ENCODE data around the gene LRIG1. TPM values are rescaled to one million over a fixed set of nuclear protein-coding genes. Genes with fewer than 3 reads are reported as not detected.

Gene LRIG1, protein sequence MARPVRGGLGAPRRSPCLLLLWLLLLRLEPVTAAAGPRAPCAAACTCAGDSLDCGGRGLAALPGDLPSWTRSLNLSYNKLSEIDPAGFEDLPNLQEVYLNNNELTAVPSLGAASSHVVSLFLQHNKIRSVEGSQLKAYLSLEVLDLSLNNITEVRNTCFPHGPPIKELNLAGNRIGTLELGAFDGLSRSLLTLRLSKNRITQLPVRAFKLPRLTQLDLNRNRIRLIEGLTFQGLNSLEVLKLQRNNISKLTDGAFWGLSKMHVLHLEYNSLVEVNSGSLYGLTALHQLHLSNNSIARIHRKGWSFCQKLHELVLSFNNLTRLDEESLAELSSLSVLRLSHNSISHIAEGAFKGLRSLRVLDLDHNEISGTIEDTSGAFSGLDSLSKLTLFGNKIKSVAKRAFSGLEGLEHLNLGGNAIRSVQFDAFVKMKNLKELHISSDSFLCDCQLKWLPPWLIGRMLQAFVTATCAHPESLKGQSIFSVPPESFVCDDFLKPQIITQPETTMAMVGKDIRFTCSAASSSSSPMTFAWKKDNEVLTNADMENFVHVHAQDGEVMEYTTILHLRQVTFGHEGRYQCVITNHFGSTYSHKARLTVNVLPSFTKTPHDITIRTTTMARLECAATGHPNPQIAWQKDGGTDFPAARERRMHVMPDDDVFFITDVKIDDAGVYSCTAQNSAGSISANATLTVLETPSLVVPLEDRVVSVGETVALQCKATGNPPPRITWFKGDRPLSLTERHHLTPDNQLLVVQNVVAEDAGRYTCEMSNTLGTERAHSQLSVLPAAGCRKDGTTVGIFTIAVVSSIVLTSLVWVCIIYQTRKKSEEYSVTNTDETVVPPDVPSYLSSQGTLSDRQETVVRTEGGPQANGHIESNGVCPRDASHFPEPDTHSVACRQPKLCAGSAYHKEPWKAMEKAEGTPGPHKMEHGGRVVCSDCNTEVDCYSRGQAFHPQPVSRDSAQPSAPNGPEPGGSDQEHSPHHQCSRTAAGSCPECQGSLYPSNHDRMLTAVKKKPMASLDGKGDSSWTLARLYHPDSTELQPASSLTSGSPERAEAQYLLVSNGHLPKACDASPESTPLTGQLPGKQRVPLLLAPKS
- total RNA-seq, result 56.5 and 64.1 TPM in 2 replicates

DNA sequence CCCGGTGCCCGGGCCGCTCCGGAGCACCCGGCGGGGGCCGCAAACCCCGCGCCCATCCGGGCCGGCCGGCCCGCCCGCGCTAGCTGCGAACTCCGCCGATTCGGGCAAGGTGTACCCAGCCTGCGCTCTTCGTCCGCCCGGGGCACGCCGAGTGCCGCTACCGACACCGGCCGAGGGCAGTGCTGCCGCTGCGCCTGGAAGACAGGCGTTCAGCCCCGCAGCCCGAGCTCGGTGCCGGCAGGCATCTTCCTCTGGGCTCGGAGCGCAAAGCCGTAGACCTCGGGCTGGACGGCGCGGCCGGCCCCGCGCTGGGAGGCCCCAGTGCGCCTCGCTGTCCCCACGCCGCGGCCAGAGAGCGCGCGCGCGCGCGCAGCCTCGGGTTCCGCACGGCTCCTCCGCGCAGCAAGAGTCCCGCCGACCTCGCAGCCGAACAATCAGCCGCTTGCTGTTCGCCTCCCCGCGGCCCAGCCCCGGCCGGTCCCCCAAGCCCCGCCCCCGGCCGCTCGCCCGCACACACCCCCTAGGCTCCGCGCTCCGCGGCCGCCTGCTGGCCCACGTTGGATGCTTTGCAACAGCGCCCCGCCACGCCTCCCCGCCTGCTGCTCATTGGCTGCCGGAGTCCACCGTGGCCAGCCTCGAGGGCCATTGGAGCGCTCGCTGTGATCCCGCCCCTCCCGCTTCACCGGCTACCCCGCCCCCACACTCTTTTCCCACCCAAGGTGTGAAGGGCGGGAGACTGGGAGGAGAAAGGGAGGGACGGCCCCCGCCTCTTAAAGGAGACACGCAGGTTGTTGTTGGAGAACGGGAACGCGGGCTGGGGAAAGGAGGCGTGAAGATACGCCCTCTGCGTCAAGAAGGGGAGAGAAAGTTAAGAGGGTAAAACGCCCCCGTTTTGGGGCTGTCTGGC lies at the start of gene LRIG1:
LRIG1 (minus strand) TSS at position 447 of the 907 bp plus-strand sequence. CDS start 615 bp downstream, outside the sequence.
- intact Hi-C loops (cut with micrococcal nuclease), result loop anchor here (1.0 to 5.0 kb wide), 10 partner anchors 20 to 1156 kb away; partner anchors contain the start of gene KBTBD8

DNA sequence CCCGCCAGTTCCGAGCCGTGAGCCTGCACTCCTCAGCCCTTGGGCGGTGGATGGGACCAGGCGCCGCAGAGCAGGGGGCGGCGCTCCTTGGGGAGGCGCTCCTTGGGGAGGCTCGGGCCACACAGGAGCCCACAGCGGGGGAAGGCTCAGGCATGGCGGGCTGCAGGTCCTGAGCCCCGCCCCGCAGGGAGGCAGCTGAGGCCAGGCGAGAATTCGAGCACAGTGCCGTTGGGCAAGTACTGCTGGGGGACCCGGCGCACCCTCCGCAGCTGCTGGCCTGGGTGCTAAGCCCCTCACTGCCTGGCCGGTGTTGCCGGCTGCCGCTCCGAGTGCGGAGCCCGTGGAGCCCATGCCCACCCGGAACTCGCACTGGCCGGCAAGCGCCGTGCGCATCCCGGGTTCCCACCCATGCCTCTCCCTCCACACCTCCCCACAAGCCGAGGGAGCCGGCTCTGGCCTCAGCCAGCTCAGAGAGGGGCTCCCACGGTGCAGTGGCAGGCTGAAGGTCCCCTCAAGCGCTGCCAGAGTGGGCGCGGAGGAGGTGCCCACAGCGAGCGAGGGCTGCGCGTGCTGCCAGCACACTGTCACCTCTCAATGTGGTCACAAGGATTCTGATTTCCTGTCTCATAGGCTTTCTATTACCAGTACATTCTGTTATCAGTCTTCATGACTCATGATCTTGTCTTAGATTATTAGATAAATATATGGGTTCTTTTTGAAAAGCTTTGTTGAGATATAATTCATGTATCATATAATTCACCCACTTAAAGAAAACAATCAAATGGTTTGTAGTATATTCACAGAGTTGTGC lies 44.0 kb upstream of the LRIG1 start:
- intact Hi-C loops (cut with micrococcal nuclease), result no loop called here

DNA sequence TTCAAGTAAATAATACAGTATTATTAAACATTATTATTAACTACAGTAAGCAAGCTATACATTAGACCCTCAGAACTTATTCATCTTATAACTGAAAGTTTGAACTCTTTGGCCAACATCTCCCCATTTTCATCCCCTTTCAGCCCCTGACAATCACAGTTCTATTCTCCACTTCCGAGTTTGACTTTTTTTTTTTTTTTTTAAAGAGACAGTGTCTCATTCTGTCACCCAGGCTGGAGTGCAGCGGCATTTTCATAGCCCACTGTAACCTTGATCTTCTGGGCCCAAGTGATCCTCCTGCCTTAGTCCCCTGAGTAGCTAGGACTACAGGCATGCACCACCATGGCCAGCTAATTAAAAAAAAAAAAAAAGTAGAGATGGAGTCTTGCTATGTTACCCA lies 41.3 kb upstream of the LRIG1 start:
- intact Hi-C loops (cut with micrococcal nuclease), result no loop called here

DNA sequence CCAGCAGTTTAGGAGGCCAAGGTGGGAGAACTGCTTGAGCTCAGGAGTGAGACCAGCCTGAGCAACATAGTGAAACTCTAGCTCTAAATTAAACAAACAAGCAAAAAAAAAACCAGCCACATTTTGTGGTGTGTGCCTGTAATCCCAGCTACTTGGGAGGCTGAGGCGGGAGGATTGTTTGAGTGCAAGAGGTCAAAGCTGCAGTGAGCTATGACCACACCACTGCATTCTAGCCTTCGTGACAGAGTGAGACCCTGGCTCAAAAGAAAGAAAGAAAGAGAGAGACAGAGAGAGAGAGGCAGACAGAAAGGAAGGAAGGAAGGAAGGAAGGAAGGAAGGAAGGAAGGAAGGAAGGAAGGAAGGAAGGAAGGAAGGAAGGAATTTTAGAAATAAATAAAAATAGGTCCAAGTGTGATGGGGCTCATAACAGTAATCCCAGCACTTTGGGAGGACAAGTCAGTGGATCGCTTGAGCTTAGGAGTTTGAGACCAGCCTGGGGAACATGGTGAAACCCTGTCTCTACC lies 38.7 kb upstream of the LRIG1 start:
- intact Hi-C loops (cut with micrococcal nuclease), result loop anchor here (10.0 kb wide), 1 partner anchor 1525 kb away; no protein-coding TSS in a partner anchor

DNA sequence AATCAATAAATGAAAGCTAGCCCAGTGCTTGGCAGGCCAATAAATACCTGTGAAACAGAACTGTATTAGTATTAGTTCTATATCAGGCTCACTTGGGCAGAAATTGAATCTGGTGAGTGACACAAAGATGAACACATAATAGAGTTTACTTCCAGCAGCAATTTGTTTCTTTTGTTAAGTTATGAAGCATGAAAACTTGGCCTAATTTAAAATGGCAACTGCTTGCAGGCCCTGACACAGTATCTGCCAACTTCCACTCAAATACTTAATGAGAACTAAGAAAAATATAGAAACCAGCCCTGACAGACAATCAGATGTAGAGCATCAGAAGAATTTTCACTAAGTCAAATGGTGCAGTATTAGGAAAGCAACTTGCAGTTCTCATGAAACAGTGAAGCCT lies 37.6 kb upstream of the LRIG1 start:
- intact Hi-C loops (cut with micrococcal nuclease), result loop anchor here (10.0 kb wide), 1 partner anchor 1524 kb away; no protein-coding TSS in a partner anchor

DNA sequence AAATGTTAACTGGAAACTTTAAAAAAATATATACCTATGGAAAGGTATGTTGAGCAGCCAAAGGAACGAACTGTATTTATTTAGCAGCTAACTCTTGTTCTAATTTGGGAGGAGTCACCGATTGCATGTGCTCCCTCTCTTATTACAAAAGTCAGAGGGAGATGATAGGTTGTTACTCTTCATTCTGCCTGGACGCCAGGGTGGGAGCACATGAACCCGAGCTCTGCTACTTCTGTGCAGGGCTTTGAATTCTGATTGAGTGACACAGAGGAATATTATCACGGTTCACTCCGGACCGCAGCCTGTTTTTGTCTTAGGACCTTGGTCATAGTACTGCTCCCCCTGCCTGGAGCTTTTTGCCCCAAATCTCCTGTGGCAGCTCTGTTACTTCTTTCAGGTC lies 36.9 kb upstream of the LRIG1 start:
- intact Hi-C loops (cut with micrococcal nuclease), result loop anchor here (10.0 kb wide), 1 partner anchor 1523 kb away; no protein-coding TSS in a partner anchor

DNA sequence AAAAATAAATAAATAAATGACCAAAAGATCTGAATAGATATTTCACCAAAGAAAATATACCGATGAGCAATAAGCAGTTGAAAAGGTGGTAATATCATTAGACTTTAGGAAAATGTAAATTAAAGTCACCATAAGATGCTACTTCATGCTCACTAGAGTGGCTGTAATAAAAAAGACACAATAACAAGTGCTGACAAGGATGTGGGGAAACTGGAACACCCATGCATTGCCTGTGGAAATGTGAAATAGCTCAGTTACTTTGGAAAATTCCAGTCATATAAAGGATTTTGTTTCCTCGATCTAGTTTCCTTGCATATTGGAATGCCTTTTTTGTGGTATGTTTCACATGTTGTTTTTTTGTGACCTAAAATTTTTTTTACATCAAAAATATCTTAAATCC lies 36.0 kb upstream of the LRIG1 start:
- intact Hi-C loops (cut with micrococcal nuclease), result loop anchor here (10.0 kb wide), 1 partner anchor 1522 kb away; no protein-coding TSS in a partner anchor

DNA sequence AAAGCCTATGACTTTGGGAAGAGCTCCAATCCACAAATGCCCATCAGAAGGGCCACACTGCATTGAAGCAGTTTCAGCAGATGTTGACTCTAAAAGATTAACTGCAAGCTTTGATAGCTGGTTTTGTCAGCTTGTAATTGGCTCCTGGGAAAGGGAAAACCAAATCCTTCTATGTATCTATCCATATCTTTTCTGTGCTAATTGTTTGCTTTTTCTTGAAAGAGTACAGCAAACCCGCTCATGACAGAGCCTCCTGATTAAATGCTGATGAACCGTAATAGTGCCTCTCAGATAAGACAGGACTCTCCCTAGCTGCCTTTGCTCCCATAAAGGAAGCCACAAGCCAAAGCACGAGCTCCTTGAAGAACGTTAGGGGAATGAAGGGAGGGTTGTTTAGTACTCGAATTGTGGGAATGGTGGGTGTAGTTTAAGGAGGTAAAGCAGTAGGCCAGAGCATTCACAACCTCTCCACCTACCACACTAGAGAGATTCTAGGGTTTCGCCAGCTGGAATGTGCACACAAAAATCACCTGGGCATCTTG lies 33.6 kb upstream of the LRIG1 start:
- intact Hi-C loops (cut with micrococcal nuclease), result loop anchor here (10.0 kb wide), 1 partner anchor 1520 kb away; no protein-coding TSS in a partner anchor

DNA sequence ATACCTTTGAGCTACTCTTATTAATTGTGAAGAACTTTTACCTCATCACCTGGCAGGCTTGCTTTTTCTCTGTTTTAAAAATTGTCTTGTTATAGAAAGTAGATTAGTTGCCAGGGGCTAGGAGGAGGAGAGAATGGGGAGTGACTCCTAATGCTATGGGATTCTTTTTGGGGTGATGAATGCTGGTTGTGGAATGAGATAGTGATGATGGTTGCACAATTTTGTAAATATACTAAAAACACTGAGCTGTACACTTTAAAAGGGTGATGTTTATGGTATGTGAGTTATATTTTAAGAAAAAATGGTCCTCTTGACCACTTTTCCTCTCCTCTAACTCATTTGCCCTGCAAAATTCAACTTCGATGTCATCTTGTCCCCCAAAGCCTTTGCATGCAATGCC lies 31.8 kb upstream of the LRIG1 start:
- intact Hi-C loops (cut with micrococcal nuclease), result loop anchor here (10.0 kb wide), 1 partner anchor 1518 kb away; no protein-coding TSS in a partner anchor

DNA sequence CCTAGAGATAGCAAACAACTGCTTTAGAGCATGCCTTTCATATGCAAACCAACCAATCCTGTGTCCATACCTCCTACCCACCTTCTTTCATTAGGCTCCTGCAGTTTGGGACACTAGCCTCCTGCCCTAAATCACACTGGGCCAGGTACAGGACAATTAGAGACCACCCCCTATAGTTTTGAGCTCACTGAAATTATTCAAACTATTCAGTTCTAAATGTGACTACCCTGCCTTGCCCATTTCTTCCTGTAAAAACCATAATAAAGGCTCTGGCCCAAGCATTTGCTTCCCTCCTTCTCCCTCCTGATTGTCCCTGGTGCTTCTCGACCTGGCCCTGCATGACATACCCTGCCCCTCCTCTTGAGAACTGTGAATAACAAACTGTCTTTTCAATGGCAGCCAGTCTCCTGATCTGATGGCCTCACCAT lies 31.4 kb upstream of the LRIG1 start:
- intact Hi-C loops (cut with micrococcal nuclease), result loop anchor here (10.0 kb wide), 1 partner anchor 1517 kb away; no protein-coding TSS in a partner anchor

DNA sequence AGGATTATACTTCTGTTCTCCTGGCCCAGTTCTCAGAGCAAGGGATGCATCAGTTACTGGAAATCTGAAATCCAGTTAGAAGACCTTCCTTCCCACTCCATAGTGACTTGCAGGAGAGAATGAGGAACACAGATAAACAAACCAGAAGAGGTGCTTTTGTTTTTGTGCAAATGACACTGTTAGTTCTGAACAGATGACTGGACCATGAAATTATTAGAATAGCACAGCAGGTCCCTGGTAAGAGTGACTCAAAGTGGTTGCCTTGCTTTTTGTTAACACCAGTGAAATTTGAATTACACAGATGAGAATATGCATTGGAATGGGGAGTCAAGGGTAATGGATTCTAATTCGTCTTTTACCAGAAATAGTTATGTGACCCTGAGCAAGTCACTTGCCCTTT lies 30.4 kb upstream of the LRIG1 start:
- intact Hi-C loops (cut with micrococcal nuclease), result loop anchor here (10.0 kb wide), 1 partner anchor 1516 kb away; no protein-coding TSS in a partner anchor

DNA sequence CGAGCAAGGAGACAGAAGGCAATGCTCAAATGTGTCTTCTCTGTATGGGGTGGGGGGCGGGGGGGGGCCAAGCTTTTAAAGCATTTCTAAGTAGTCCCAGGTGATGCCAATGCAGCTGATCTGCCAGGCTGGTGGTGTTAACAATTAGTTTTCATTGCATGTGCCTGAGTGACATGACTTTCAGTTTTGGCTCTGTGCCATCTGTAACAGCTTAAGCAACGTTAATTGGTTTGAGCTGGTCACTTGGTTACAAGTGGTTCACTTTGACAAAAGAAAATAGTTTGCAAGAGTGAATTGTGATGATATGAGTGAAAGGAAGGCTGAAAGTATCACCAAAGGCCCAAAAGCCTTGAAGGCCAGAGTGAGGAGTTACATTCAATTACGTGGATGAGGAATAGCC lies 26.4 kb upstream of the LRIG1 start:
- intact Hi-C loops (cut with micrococcal nuclease), result no loop called here

DNA sequence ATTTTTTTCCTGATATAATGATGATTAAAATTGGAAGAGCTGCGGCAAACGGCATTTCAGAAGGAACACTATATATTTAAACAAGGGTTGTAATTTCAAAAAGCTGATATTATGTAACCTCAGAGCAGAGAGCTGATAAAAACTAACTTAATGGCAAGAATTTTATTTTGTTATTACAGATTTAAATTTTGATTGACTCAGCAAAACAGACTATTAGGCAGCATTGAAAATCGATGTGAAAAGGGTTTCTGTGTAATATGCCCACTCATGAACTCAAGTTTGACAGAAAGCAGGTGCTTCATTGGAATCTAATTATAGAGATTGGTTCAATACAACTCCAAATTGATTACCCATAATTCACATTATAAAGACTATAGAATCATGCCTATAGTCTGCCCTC lies 24.9 kb upstream of the LRIG1 start:
- intact Hi-C loops (cut with micrococcal nuclease), result no loop called here

DNA sequence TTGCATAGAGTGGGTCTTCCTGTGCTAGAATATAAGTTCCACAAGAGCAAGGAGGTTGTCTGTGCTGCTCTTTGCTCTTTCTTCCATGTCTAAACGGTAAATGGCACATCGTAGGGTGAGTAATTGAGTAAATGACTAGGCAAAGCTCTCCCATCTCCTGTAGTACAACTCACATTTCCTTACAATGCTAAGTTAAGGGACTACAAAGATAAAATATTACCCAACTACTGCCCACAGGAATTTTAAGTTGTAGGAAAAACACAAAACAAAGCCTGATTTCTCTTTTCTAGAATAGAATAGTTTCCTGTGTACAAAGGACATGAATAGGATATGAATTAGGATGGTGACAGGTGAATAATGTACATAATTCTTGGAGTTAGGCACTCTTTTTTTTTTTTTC lies 19.9 kb upstream of the LRIG1 start:
- intact Hi-C loops (cut with micrococcal nuclease), result no loop called here

DNA sequence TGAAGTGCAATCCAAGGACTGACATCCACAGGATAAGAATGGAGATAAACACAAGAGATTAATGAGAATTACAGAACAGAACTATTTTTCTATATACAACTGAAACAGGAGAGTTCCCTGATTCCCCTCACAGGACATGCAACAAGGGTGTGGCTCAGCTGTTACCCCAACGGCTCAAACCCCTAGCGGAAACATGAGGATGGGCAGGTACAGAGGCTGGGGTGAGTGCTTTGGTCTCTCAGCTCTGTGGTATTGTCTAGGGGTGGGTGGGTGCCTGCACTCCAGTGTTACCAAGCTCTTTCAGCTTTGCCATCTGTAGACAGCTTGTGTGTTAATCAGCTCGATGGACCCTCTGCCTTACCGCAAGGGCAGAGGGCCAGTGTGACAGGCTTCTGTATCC lies 17.8 kb upstream of the LRIG1 start:
- intact Hi-C loops (cut with micrococcal nuclease), result no loop called here

DNA sequence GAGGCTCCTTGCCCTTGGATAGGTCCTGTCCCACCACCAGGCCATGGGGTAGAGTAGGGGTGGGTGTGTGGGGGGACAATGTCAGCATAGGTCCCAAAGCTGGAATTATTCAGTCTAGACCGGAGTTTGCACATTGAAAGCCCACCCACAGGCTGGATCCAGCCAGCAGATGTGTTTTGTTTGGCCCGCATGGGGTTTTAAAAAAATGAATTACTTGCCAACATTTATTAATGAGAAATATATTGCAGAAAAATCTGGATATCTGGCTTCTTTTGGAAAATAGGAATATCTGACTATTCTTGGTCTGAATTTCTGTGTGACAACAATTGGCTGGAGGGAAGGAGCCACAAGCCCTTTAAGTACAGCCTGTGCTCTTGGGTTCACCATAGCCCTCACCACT lies 17.3 kb upstream of the LRIG1 start:
- intact Hi-C loops (cut with micrococcal nuclease), result no loop called here

DNA sequence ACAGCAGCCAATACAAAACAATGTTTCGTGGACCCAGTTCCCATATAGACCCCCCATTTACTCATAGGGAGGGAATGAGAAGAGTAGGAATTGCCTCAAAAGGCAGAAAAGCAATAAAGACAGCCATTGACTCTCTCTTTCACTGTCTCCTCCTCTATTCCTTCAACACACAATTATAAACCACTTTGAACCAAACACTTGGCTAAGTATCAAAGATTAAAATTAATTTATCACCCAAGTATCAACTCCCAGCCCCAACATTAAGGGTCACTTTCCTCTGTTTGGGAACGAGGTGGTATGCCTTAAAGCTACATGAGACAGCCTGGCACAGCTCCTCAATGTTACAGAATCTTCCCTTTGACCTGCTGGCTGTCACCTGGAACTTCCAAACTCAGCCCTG lies 16.4 kb upstream of the LRIG1 start:
- intact Hi-C loops (cut with micrococcal nuclease), result no loop called here

DNA sequence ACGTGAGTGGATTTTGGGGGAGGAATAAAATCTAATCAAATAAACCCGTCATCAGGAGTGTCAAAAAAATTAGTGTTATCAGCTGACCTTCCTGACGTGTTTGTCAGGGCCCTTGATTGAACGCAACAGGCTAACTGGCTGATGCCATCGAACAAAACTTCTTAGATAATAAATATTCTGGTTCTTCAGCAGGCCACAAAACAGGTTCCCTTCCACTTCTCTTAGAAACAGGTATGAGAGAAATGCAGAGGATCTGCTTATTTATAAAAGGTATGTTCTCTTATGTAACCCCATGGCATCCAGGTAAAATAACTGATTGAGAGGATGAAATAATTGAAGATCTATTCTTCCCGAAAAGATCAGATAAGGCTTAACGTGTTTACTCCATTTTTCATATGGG lies 7.6 kb upstream of the LRIG1 start:
- intact Hi-C loops (cut with micrococcal nuclease), result no loop called here
